ENCODE data around the gene ITGB7.
"Not testable (repeated sequence)": the region's sequence is repeated elsewhere in the genome, so short reads cannot be mapped to it uniquely, and the experiment has no call there.

The ITGB7 gene

DNA sequence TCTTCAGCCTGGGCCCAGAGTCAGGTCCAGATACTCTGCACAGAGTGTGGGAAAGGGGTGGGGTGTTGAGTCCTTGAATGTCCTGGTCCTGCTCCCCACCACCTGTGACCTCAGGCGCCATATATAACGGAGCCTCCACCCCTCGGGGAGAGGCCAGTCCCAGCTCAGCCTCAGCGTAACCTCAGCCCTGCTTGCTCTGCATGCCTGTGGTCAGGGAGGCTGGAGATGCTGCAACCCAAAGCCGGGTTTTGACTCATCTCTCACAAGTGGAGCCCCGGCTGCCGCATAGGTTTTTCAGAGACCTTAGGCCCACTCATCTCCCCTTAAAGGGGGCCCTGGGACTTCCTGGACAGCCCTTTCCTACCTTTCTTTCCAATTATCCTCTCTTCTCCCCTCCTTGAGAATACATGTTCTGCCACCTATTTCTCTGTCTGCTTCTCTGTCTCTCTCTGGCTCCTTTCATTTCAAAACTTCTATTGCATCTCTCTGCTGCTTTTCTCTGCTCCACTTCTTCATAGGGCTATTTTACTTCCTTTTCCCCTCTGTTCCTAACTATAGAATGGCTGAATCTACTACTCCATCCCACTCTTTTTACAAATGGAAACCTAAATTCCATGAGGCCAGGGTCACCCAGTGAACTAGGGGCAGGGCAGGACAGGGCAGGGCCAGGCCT is 1.2 kb downstream of the ITGB7 start:
- peak; percentile 70 for DNase-seq (ENCODE audit: low read depth)
- in situ Hi-C loops (cut with HindIII; ENCODE audit: low sequenced_read_pairs) = no loop called here
- no peak for TF ChIP-seq CTCF (IDR thresholded peaks at IDR 0.05; ENCODE audit: low read depth, low read length, missing control alignments)
- H3K4me3 ChIP-seq (ENCODE audit: low read depth, low read length) = no peak overlapping the region

DNA sequence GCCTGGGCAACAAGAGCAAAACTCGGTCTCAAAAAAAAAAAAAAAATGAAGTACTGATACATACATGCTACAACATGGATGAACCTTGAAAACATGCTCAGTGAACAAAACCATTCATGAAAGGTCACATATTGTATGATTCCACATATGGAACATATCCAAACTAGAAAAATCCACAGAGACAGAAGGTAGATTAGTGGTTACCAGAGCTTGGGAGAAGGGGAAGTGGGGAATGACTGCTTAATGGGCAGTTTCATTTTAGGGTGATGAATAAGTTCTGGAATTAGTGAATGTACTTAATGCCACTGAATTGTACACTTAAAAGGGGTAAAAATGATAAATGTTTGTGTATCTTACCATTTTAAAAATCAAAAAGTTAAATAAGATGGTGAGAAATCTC is 2.7 kb downstream of the ITGB7 start:
- in situ Hi-C loops (cut with HindIII; ENCODE audit: low sequenced_read_pairs) = no loop called here
- no peak overlapping the region for H3K4me3 ChIP-seq (ENCODE audit: low read depth, low read length)
- TF ChIP-seq CTCF (IDR thresholded peaks at IDR 0.05; ENCODE audit: low read depth, low read length, missing control alignments) = no peak
- no peak for DNase-seq (ENCODE audit: low read depth)

DNA sequence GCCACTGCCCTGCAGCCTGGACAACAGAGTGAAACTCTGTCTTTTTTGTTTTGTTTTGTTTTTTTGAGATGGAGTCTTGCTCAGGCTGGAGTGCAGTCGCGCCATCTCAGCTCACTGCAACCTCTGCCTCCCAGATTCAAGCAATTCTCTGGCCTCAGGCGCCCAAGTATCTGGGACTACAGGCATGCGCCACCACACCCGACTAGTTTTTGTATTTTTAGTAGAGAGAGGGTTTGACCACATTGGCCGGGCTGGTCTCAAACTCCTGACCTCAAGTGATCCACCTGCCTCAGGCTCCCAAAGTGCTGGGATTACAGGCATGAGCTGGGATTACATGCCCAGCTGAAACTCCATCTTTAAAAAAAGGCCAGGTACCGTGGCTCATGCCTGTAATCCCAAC is 4.7 kb downstream of the ITGB7 start:
- in situ Hi-C loops (cut with HindIII; ENCODE audit: low sequenced_read_pairs); DNase-seq (ENCODE audit: low read depth); H3K4me3 ChIP-seq (ENCODE audit: low read depth, low read length): not testable (repeated sequence)

- no peak for TF ChIP-seq CTCF (IDR thresholded peaks at IDR 0.05; ENCODE audit: low read depth, low read length, missing control alignments)
- DNase-seq (ENCODE audit: low read depth) = no peak
- in situ Hi-C loops (cut with HindIII; ENCODE audit: low sequenced_read_pairs) = no loop called here
- H3K4me3 ChIP-seq (ENCODE audit: low read depth, low read length) = no peak overlapping the region
Measured at GRCh38 chr12:53201639-53202038, 5.4 kb downstream of the ITGB7 start.

DNA sequence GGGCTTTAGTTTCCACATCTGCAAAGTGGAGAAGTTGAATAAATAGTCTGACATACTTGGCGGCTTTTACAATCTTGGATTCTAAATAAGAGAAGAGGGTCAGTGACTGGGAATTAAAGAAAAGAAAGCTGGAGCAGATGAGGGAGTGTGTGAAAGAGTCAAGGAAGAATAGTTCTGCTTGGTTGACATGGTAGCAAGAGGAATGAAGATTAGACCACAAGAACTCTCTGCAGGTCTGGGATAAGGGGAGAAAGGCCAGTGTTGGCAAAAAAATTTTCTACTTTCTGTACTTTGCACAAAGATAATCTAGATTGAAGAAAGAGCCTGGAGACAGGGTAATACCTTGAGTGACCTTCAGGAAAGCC is 5.9 kb downstream of the ITGB7 start:
- in situ Hi-C loops (cut with HindIII; ENCODE audit: low sequenced_read_pairs) = no loop called here
- no peak overlapping the region for H3K4me3 ChIP-seq (ENCODE audit: low read depth, low read length)
- DNase-seq (ENCODE audit: low read depth) = no peak
- TF ChIP-seq CTCF (IDR thresholded peaks at IDR 0.05; ENCODE audit: low read depth, low read length, missing control alignments) = no peak

DNA sequence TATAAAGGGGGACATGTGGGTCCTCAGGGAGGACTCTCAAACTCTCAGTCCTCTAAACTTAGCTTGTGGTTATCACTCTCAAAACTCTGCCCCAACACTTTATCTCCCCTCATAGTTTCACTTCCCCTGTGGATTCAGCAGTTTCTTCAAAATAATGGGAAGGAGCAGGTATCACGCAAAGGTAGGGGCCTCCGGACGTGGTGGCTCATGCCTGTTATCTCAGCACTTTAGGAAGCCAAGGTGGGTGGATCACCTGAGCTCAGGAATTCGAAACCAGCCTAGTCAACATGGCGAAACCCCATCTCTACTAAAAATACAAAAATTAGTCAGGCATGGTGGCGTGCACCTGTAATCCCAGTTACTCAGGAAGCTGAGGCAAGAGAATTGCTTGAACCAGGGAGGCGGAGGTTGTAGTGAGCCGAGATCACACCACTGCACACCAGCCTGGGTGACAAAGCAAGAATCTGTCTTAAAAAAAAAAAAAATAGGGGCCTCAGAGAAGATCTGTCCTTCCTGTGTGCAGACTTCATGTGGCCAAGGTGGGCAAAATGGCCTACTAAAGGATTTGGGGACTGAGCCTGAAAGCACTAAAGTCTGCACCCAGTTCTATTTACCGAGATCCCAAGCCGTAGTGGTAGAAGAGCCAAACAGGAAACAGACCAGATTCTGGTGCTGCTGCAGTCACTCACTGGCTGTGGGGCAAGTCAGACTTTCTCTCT is 6.4 kb downstream of the ITGB7 start:
- no peak overlapping the region for H3K4me3 ChIP-seq (ENCODE audit: low read depth, low read length)
- in situ Hi-C loops (cut with HindIII; ENCODE audit: low sequenced_read_pairs) = no loop called here

More for the DNA sequence above, 6.4 kb downstream of the ITGB7 start:
- no peak for TF ChIP-seq CTCF (IDR thresholded peaks at IDR 0.05; ENCODE audit: low read depth, low read length, missing control alignments)
- no peak for DNase-seq (ENCODE audit: low read depth)

All from astrocyte of the cerebellum (primary cell).